Natural killer cell (primary cell): ENCODE measurements around the gene LIMK2. TPM values are rescaled to one million over a fixed set of nuclear protein-coding genes. Genes with fewer than 3 reads are reported as not detected.

Experiments used
- ATAC-seq, 3 donors: fragments of 150-1000 bp in 2 of 3; fragments of 200-7000 bp in 1 of 3; cut with Tn5 transposase; 1 replicate in 1 of 3; 2 replicates in 2 of 3; pipeline ENCODE4 v1.10.0; 2021; ENCODE audit warnings: mild to moderate bottlenecking in 2 of 3, moderate library complexity in 2 of 3
- DNase-seq, 2 donors: peaks; one replicate each; pipeline versions ENCODE4 v3.0.0 to v3.0.0-alpha.2; 2013 to 2021; ENCODE audit warnings: mixed read lengths in 1 of 2
- H3K27ac ChIP-seq: one replicate; pipeline ENCODE4 v1.5.1; 2013; ENCODE audit warnings: mild to moderate bottlenecking, low read length
- H3K27me3 ChIP-seq: one replicate; pipeline ENCODE4 v1.6.1; 2013; ENCODE audit warnings: low read length; ENCODE audit not compliant: control insufficient read depth, insufficient read depth
- H3K36me3 ChIP-seq: one replicate; pipeline ENCODE4 v1.6.1; 2013; ENCODE audit warnings: low read length; ENCODE audit not compliant: control insufficient read depth, insufficient read depth
- H3K4me1 ChIP-seq: one replicate; pipeline ENCODE4 v1.6.1; 2013; ENCODE audit warnings: low read length; ENCODE audit not compliant: control insufficient read depth, insufficient read depth
- H3K4me3 ChIP-seq: one replicate; pipeline ENCODE4 v1.5.1; 2013; ENCODE audit warnings: low read length
- H3K9me3 ChIP-seq: one replicate; pipeline ENCODE4 v1.6.1; 2013; ENCODE audit warnings: low read length; ENCODE audit not compliant: control insufficient read depth, insufficient read depth
- H3K27ac Mint-ChIP-seq, 2 donors: one replicate each; pipeline ENCODE4 v1.8.0; 2022; ENCODE audit warnings: mild to moderate bottlenecking in 2 of 2, mixed read lengths in 2 of 2, moderate library complexity in 1 of 2
- H3K27me3 Mint-ChIP-seq, 2 donors: one replicate each; pipeline ENCODE4 v1.8.0; 2022; ENCODE audit warnings: low read depth in 2 of 2, mixed read lengths in 2 of 2
- H3K36me3 Mint-ChIP-seq: one replicate; pipeline ENCODE4 v1.8.0; 2022; ENCODE audit warnings: mixed read lengths
- H3K4me1 Mint-ChIP-seq, 2 donors: one replicate each; pipeline ENCODE4 v1.8.0; 2022; ENCODE audit warnings: mixed read lengths in 2 of 2
- H3K4me3 Mint-ChIP-seq: one replicate; pipeline ENCODE4 v1.8.0; 2022; ENCODE audit warnings: mild to moderate bottlenecking, moderate library complexity, mixed read lengths
- H3K9me3 Mint-ChIP-seq, 2 donors: one replicate each; pipeline ENCODE4 v1.8.0; 2022; ENCODE audit warnings: mixed read lengths in 2 of 2
- WGBS: methylation state at CpG from one replicate; pipeline ENCODE4 v1.1.7; 2013; ENCODE audit warnings: missing lambda C conversion rate; ENCODE audit not compliant: insufficient coverage; 5-methylcytosine and 5-hydroxymethylcytosine counted together
- intact Hi-C: fragments of 100-400 bp; cut with micrococcal nuclease; formaldehyde crosslinking; loops from one replicate; pipeline ENCODE4 v1.14.2; 2022
- total RNA-seq, 4 donors: library from RNA; stranded (reverse); fragments of 120-200 nt in 1 of 4; gene quantifications; one replicate each; pipeline versions ENCODE4 v1.2.3 to v1.2.4, GENCODE V29; 2013 to 2022
- TF ChIP-seq, protein P1 (sequence below): fragments of 200-600 bp; IDR thresholded peaks from one replicate; pipeline ENCODE4 v1.8.0; 2022; ENCODE audit warnings: antibody characterized with exemption

LIMK2 gene
- total RNA-seq, 3 donors from 2014 or later (not counting 1 experiment from before 2014, with no cell fraction given), result 17.2 to 28.6 (median 19.1) TPM

GRCh38 chr22:31248965-31249958 is 37.2 kb downstream of the LIMK2 start:
- Mint-ChIP-seq H3K9me3 (no peaks in the 10 kb centered on the region), H3K36me3 (no peaks in the 10 kb centered on the region), H3K27me3 (no peaks in the 10 kb centered on the region), H3K4me1 (peaks cover 9 to 10% of the 10 kb centered on the region in 2 donors), H3K27ac (no peak overlapping the region), H3K4me3 (no peak overlapping the region)
- WGBS, result 92% methylated on average over 9 of the region's 9 CpGs
- intact Hi-C loops, result no loop called here
- Histone ChIP-seq H3K27ac (no peak overlapping the region), H3K4me1 (peaks cover 12% of the 10 kb centered on the region), H3K4me3 (no peak overlapping the region), H3K9me3 (no peaks in the 10 kb centered on the region), H3K36me3 (peaks cover 2% of the 10 kb centered on the region), H3K27me3 (no peaks in the 10 kb centered on the region)
- no peak for ATAC-seq
- TF ChIP-seq, protein P1, sequence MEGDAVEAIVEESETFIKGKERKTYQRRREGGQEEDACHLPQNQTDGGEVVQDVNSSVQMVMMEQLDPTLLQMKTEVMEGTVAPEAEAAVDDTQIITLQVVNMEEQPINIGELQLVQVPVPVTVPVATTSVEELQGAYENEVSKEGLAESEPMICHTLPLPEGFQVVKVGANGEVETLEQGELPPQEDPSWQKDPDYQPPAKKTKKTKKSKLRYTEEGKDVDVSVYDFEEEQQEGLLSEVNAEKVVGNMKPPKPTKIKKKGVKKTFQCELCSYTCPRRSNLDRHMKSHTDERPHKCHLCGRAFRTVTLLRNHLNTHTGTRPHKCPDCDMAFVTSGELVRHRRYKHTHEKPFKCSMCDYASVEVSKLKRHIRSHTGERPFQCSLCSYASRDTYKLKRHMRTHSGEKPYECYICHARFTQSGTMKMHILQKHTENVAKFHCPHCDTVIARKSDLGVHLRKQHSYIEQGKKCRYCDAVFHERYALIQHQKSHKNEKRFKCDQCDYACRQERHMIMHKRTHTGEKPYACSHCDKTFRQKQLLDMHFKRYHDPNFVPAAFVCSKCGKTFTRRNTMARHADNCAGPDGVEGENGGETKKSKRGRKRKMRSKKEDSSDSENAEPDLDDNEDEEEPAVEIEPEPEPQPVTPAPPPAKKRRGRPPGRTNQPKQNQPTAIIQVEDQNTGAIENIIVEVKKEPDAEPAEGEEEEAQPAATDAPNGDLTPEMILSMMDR, result no peak
- no peak for DNase-seq

- no peak overlapping the region for H3K27ac ChIP-seq
- no peak overlapping the region for H3K27ac Mint-ChIP-seq
These were observed 38.9 kb downstream of the LIMK2 start for GRCh38 chr22:31250740-31251600.

GRCh38 chr22:31253949-31254348 is 41.9 kb downstream of the LIMK2 start:
- DNase-seq, result no peak
- H3K9me3 ChIP-seq, result no peaks in the 10 kb centered on the region
- Mint-ChIP-seq H3K4me1 (peaks cover 9 to 13% of the 10 kb centered on the region in 2 donors), H3K9me3 (no peaks in the 10 kb centered on the region), H3K4me3 (no peak overlapping the region), H3K27me3 (no peaks in the 10 kb centered on the region), H3K36me3 (no peaks in the 10 kb centered on the region), H3K27ac (no peak overlapping the region)
- no peak for ATAC-seq
- intact Hi-C loops, result no loop called here
- peaks cover under 1% of the 10 kb centered on the region for H3K36me3 ChIP-seq
- H3K4me1 ChIP-seq, result no peaks in the 10 kb centered on the region
- no peak overlapping the region for H3K27ac ChIP-seq
- TF ChIP-seq, protein P1, result no peak
- no peaks in the 10 kb centered on the region for H3K27me3 ChIP-seq
- no peak overlapping the region for H3K4me3 ChIP-seq
- 97% methylated on average over 4 of the region's 4 CpGs for WGBS

More at GRCh38 chr22:31250740-31251600, 38.9 kb downstream of the LIMK2 start:
- Mint-ChIP-seq H3K27me3 (no peaks in the 10 kb centered on the region), H3K9me3 (no peaks in the 10 kb centered on the region), H3K4me1 (peaks cover 17 to 19% of the 10 kb centered on the region in 2 donors), H3K36me3 (no peaks in the 10 kb centered on the region), H3K4me3 (no peak overlapping the region)
- Histone ChIP-seq H3K4me3 (no peak overlapping the region), H3K36me3 (peaks cover 2% of the 10 kb centered on the region), H3K27me3 (no peaks in the 10 kb centered on the region), H3K4me1 (peaks cover 12% of the 10 kb centered on the region), H3K9me3 (no peaks in the 10 kb centered on the region)
- TF ChIP-seq, protein P1, result no peak
- no peak for DNase-seq
- intact Hi-C loops, result no loop called here
- WGBS, result 100% methylated on average over 3 of the region's 4 CpGs
- ATAC-seq, result no peak
